AG10803 (cell line): ENCODE results near the gene TC2N.

ENCODE experiments used
- DNase-seq: peaks from one replicate; pipeline ENCODE4 v3.0.0; 2010; ENCODE audit warnings: low read depth
- H3K4me3 ChIP-seq: 2 replicates; pipeline ENCODE4 v1.5.1; 2011; ENCODE audit warnings: mild to moderate bottlenecking, low read length, control low read depth
- TF ChIP-seq, protein P1 (sequence below): conservative IDR thresholded peaks from 2 replicates; pipeline ENCODE4 v1.5.1; 2011; ENCODE audit warnings: mild to moderate bottlenecking, low read length, control low read depth, inconsistent platforms

TC2N gene

DNA sequence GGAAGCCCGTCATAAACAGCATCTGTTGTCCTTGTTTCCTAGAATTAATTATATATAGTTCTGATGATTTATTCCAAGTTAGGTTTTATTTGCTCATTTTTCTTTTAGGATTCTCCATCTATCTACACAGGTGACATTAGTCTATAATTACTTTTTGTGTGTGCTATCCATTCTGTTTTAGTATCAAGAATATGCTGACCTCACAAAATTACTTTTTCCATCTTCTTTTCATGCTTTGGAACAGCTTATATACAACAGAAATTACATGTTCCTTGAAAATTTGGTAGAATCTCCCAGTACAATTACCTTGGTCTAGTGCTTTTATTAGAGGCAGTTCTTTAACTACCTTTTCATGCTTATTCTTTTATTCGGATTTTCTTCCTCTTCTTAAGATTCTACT lies 81.1 kb downstream of the TC2N start:
- TF ChIP-seq, protein P1, sequence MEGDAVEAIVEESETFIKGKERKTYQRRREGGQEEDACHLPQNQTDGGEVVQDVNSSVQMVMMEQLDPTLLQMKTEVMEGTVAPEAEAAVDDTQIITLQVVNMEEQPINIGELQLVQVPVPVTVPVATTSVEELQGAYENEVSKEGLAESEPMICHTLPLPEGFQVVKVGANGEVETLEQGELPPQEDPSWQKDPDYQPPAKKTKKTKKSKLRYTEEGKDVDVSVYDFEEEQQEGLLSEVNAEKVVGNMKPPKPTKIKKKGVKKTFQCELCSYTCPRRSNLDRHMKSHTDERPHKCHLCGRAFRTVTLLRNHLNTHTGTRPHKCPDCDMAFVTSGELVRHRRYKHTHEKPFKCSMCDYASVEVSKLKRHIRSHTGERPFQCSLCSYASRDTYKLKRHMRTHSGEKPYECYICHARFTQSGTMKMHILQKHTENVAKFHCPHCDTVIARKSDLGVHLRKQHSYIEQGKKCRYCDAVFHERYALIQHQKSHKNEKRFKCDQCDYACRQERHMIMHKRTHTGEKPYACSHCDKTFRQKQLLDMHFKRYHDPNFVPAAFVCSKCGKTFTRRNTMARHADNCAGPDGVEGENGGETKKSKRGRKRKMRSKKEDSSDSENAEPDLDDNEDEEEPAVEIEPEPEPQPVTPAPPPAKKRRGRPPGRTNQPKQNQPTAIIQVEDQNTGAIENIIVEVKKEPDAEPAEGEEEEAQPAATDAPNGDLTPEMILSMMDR = no peak
- no peak for DNase-seq
- H3K4me3 ChIP-seq = no peak overlapping the region

DNA sequence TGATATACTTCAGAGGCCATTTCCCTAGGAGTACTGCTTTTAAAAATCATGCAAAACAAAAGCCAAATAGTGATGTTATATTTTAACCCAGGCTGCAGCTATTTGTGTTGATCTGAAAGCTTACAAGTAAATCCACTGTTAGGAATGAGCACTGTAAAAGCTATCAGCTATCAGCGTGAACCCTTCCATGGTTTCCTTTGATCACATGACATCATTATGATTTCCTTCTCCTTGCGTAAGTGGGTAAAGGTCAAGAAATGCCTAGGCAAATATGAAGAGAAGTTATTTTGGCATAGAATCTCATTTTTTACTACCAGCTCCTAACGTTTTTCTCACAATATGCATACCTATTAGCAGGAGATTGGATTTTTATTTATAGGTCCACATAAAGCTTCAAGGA lies 86.9 kb downstream of the TC2N start:
- H3K4me3 ChIP-seq = no peak overlapping the region
- DNase-seq = no peak
- TF ChIP-seq, protein P1 = no peak

DNA sequence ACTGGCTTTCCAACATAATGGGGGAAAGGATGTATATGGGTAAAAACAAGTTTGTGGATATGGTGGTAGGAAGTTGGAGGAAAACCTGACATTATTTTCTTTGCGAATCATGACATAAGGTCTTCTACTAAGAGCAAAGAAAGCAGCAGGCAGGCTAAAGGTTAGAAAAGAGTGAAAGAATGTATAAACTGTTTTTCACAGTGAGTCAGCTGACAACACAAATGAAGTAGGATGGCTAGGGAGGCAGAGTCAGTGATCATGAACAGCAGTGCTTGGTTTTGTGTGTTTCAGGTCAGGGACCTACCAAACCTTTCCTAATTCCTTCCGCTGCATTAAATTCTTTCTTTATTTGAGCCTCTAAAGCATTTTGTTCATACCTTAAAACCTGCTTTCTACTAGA lies 89.1 kb downstream of the TC2N start:
- H3K4me3 ChIP-seq = no peak overlapping the region
- DNase-seq = no peak
- TF ChIP-seq, protein P1 = no peak

DNA sequence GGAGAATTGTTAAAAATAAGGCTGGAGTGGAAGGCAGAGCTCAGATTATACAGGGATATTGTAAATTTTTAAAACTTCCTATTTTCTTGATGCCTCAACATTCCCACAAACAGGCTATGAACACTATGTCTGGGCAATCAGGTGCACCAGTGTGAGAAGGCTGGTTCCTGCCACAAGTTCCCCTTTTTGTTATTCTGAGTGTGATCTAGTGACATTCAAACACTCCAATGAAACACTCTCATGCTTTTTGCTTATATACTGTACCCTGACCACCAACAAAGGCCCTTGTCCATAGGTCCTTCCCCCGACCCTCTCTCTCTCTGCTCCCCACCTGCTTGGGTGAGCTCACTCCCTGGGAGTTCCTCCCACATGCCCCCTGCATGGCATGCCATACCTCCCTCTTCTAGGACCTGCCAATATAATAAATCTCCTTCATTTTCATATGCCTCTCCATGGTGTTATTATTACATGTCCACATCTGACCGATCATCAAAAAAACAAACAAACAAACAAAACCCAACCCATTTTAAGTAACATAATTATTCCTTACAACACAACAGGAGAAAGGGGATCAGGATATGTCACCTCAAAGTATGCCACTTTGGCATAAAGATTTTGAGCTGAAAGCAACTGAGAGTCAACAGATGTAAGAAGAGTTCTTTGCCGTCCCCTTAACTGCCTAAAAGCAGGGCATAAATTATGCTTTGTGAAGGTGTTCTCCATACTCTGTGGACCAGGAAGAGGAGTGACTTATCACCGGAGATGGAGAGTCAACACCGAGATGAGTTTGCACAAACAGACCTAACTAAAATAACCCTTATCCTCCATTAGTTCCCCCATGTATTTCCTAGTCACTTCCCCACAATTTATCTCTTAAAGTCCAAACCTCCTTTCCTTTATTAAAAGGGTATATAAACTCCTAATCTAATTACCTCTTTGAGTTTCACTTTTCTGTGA lies 92.9 kb downstream of the TC2N start:
- TF ChIP-seq, protein P1 = no peak
- no peak overlapping the region for H3K4me3 ChIP-seq
- no peak for DNase-seq

DNA sequence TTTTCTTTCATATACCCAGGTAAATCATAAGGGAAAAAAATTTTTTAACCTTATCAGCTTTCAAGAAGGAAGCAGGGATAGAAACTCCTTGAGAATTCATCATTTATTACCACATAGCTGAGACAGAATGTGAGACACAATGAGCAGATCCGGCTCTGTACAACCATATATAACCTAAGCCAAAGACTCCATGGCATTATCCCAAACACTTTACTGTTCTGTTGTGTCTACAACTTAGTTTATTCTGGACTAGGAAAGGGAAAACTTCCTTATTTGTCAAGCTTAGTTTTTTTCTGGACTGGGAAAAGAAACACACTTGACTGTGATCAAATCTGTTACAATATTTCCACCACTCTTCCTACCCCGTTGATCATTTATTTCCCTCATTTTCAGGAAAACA lies 97.2 kb downstream of the TC2N start:
- no peak overlapping the region for H3K4me3 ChIP-seq
- no peak for DNase-seq
- TF ChIP-seq, protein P1 = no peak

DNA sequence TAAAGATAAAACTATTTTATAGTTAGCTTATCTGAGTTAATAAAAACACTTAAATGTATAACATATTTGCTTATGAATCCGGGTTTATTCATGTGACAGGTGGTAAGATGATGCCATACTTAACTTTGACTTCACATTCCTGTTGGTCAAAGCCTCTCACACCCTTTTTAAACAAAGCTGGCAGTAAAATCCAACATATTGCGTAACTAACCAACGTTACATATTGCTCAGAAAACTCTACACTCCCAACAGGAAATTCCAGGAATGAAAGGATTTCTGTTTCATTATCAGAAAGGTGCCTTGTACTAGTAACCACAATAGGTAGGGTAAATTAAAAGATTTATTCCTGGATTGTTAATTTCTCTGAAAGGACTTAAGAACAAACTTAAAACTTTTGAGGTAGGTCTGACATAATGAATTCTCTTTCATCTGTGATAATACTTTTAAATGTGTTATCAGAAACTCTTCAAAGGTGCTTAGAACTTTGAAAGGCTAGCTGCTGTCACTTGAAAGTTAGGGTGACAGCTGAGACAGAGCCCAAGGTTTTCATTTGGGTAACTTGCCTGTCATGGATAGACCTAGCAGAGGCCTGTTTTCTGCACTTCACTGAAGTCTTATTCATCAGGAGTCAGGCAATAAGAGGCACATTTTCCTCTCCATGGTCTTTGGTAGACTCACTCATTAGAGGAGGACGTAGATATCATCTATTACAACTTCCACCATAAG lies 111.6 kb downstream of the TC2N start:
- TF ChIP-seq, protein P1 = no peak
- DNase-seq = peak; percentile 53
- H3K4me3 ChIP-seq = no peak overlapping the region

DNA sequence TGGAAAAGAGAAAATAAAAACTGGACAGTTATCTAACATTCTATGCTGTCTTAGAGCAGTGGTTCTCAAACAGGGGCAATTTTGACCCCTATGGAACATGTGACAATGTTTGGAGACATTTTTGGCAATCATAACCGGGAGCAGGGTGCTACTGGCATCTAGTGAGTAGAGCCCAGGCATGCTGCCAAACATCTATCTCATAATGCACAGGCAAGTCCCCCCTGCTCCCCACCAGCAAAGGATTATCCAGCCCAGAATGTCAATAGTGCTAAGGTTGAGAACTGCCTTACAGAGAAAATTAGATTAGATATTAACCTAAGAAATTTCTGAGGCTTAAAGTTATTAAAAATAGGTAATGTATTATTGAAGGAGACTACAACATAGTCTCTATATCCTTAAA lies 112.5 kb downstream of the TC2N start:
- TF ChIP-seq, protein P1 = no peak
- no peak for DNase-seq
- H3K4me3 ChIP-seq = no peak overlapping the region
